GM18909 (cell line): Measurements from ENCODE around the gene ATIC.
"Not testable (repeated sequence)": the region's sequence is repeated elsewhere in the genome, so short reads cannot be mapped to it uniquely, and the experiment has no call there.

Experiments used
- ATAC-seq: cut with Tn5 transposase; IDR thresholded peaks from one replicate; pipeline ENCODE4 v1.9.1; 2021; ENCODE audit warnings: mild to moderate bottlenecking; ENCODE audit not compliant: unreplicated experiment, poor library complexity

Gene ATIC

GRCh38 chr2:215358891-215359575 lies 47.2 kb downstream of the ATIC start:
- ATAC-seq: no peak

GRCh38 chr2:215359576-215359922 lies 47.7 kb downstream of the ATIC start:
- ATAC-seq: no peak

GRCh38 chr2:215360059-215360458 lies 48.2 kb downstream of the ATIC start:
- ATAC-seq: not testable (repeated sequence)

GRCh38 chr2:215360596-215360995 lies 48.7 kb downstream of the ATIC start:
- no peak for ATAC-seq

- no peak for ATAC-seq
Observed at GRCh38 chr2:215361211-215361875, 49.5 kb downstream of the ATIC start.

GRCh38 chr2:215361876-215362561 lies 50.2 kb downstream of the ATIC start:
- no peak for ATAC-seq

GRCh38 chr2:215362562-215362904 lies 50.7 kb downstream of the ATIC start:
- ATAC-seq: no peak

GRCh38 chr2:215363039-215363438 lies 51.2 kb downstream of the ATIC start:
- ATAC-seq: no peak

- no peak for ATAC-seq
Observed at GRCh38 chr2:215363461-215364156, 51.8 kb downstream of the ATIC start.

- ATAC-seq: no peak
Observed at GRCh38 chr2:215364157-215365155, 52.6 kb downstream of the ATIC start.

- ATAC-seq: peak; percentile 53
Observed at GRCh38 chr2:215365184-215365658, 53.4 kb downstream of the ATIC start.

- no peak for ATAC-seq
Observed at GRCh38 chr2:215366440-215367032, 54.7 kb downstream of the ATIC start.

- ATAC-seq: no peak
Observed at GRCh38 chr2:215367662-215368492, 56.0 kb downstream of the ATIC start.

GRCh38 chr2:215368493-215368809 lies 56.6 kb downstream of the ATIC start:
- ATAC-seq: no peak

GRCh38 chr2:215369181-215369760 lies 57.4 kb downstream of the ATIC start:
- ATAC-seq: no peak

GRCh38 chr2:215370112-215370965 lies 58.5 kb downstream of the ATIC start:
- ATAC-seq: no peak
